HCT116 (cell line): ENCODE results near the gene STX12. TPM values are rescaled to one million over a fixed set of nuclear protein-coding genes. Genes with fewer than 3 reads are reported as not detected.
A peak's percentile ranks its signal among the peaks of the same experiment; 100 is the strongest.
"Not testable (repeated sequence)": the region's sequence is repeated elsewhere in the genome, so short reads cannot be mapped to it uniquely, and the experiment has no call there.

ENCODE experiments used
- ATAC-seq: fragments of 200-7000 bp; cut with Tn5 transposase; 2 replicates; pipeline ENCODE4 v1.9.1; 2020; ENCODE audit warnings: mild to moderate bottlenecking, moderate library complexity
- BruUV-seq: library from RNA; stranded (reverse); fragments of 400-500 nt; replicated peaks from 2 replicates; lab custom pipeline; 2021; lab: Mats Ljungman, UMichigan
- CTCF ChIA-PET: fragments of 300-600 bp; sonication (Branson Sonifier 250); formaldehyde crosslinking; loops from one replicate; lab custom pipeline; 2021; ENCODE audit warnings: antibody characterized with exemption; lab: Charles Lee
- POLR2A ChIA-PET: fragments of 300-600, 350-600 bp; sonication (Branson Sonifier 250); formaldehyde crosslinking; loops from one replicate; lab custom pipeline; 2021; ENCODE audit warnings: antibody characterized with exemption; lab: Charles Lee
- RAD21 ChIA-PET, 2 experiments: fragments of 300-600 bp; sonication (Branson Sonifier 250); formaldehyde crosslinking; loops; one replicate each; lab custom pipeline; 2023; ENCODE audit warnings: low total read pairs in 2 of 2; ENCODE audit not compliant: uncharacterized antibody in 2 of 2, unreplicated experiment in 2 of 2, low non-redundant PET in 1 of 2; lab: Charles Lee
- DNase-seq: peaks from one replicate; pipeline ENCODE4 v3.0.0-alpha.2; 2010; ENCODE audit warnings: low read depth, low spot score
- H2AFZ ChIP-seq: fragments of 200-600 bp; shearing (Covaris generic), sonication (generic); 2 replicates; pipeline ENCODE4 v1.6.1; 2017; ENCODE audit warnings: low read depth, mixed run types, mixed read lengths, antibody characterized with exemption, low read length; ENCODE audit not compliant: poor library complexity, severe bottlenecking
- H3K27ac ChIP-seq: 2 replicates; pipeline ENCODE4 v1.5.1; 2012; ENCODE audit warnings: low read depth, low read length
- H3K27me3 ChIP-seq: fragments of 200-600 bp; sonication (generic); 2 replicates; pipeline ENCODE4 v1.6.1; 2016; ENCODE audit warnings: mixed run types, low read length, mixed read lengths; ENCODE audit not compliant: insufficient read depth
- H3K36me3 ChIP-seq, 2 experiments: fragments of 200-500 bp in 1 of 2; fragments of 200-600 bp in 1 of 2; sonication (Bioruptor generic) in 1 of 2; sonication (generic) in 1 of 2; 2 replicates each; pipeline versions ENCODE4 v1.5.1 to v1.6.1; 2014 to 2016; ENCODE audit warnings: low read length in 2 of 2, inconsistent platforms in 1 of 2, mixed read lengths in 1 of 2, mixed run types in 1 of 2; ENCODE audit not compliant: insufficient read depth in 2 of 2, control insufficient read depth in 1 of 2
- H3K4me1 ChIP-seq, 2 experiments: fragments of 200-600 bp in 1 of 2; sonication (generic) in 1 of 2; 2 replicates each; pipeline versions ENCODE4 v1.5.1 to v1.6.1; 2012 to 2017; ENCODE audit warnings: low read length in 2 of 2, inconsistent platforms in 1 of 2, mild to moderate bottlenecking in 1 of 2, mixed read lengths in 1 of 2, mixed run types in 1 of 2, moderate library complexity in 1 of 2; ENCODE audit not compliant: insufficient read depth in 2 of 2, control insufficient read depth in 1 of 2
- H3K4me2 ChIP-seq: fragments of 200-600 bp; sonication (generic); 2 replicates; pipeline ENCODE4 v1.6.1; 2017; ENCODE audit warnings: mixed run types, low read length, mixed read lengths
- H3K4me3 ChIP-seq, 2 experiments: fragments of 200-600 bp in 1 of 2; sonication (generic) in 1 of 2; replicated peaks in 1 of 2; 2 replicates each; pipeline ENCODE4 v1.5.1; 2011 to 2016; ENCODE audit warnings: low read length in 2 of 2, control low read depth in 1 of 2, low read depth in 1 of 2, mild to moderate bottlenecking in 1 of 2, mixed read lengths in 1 of 2, mixed run types in 1 of 2
- H3K79me2 ChIP-seq: fragments of 200-600 bp; sonication (generic); 2 replicates; pipeline ENCODE4 v1.6.1; 2017; ENCODE audit warnings: mild to moderate bottlenecking, mixed run types, low read length, moderate library complexity, mixed read lengths; ENCODE audit not compliant: insufficient read depth
- H3K9ac ChIP-seq: fragments of 200-600 bp; sonication (generic); 2 replicates; pipeline ENCODE4 v1.6.1; 2016; ENCODE audit warnings: low read length, mixed read lengths
- H3K9me2 ChIP-seq: fragments of 200-600 bp; sonication (generic), shearing (Covaris generic); 2 replicates; pipeline ENCODE4 v1.6.1; 2017; ENCODE audit warnings: mixed run types, mild to moderate bottlenecking, moderate library complexity; ENCODE audit not compliant: insufficient read depth
- H3K9me3 ChIP-seq, 2 experiments: fragments of 200-500 bp in 1 of 2; fragments of 200-600 bp in 1 of 2; sonication (Bioruptor generic) in 1 of 2; sonication (generic) in 1 of 2; 2 replicates each; pipeline ENCODE4 v1.6.1; 2014 to 2017; ENCODE audit warnings: low read length in 2 of 2, mixed read lengths in 2 of 2, inconsistent platforms in 1 of 2, low read depth in 1 of 2, mild to moderate bottlenecking in 1 of 2, mixed run types in 1 of 2, moderate library complexity in 1 of 2; ENCODE audit not compliant: control insufficient read depth in 1 of 2, insufficient read depth in 1 of 2
- H4K20me1 ChIP-seq: fragments of 200-600 bp; sonication (generic), shearing (Covaris generic); 2 replicates; pipeline ENCODE4 v1.6.1; 2017; ENCODE audit warnings: mixed run types, mild to moderate bottlenecking, moderate library complexity; ENCODE audit not compliant: insufficient read depth
- EZH2 ChIP-seq: fragments of 200-600 bp; sonication (generic); IDR thresholded peaks from 2 replicates; pipeline ENCODE4 v1.6.1; 2017; ENCODE audit warnings: antibody characterized with exemption, mixed run types
- EZH2phosphoT487 ChIP-seq: fragments of 200-600 bp; IDR thresholded peaks from 2 replicates; pipeline ENCODE4 v1.6.1; 2018; ENCODE audit warnings: antibody characterized with exemption, borderline replicate concordance
- FOSL1 ChIP-seq: IDR thresholded peaks from 2 replicates; pipeline ENCODE4 v1.6.1; 2012; ENCODE audit warnings: low read depth
- JUND ChIP-seq: IDR thresholded peaks from 2 replicates; pipeline ENCODE4 v1.6.1; 2012
- POLR2A ChIP-seq: IDR thresholded peaks from 2 replicates; pipeline ENCODE4 v1.7.0; 2011; ENCODE audit warnings: borderline replicate concordance; ENCODE audit not compliant: insufficient read depth, insufficient read length; ENCODE audit errors: extremely low read depth
- YY1 ChIP-seq: IDR thresholded peaks from 2 replicates; pipeline ENCODE4 v1.6.1; 2011; ENCODE audit warnings: low read length, low read depth, moderate library complexity, mild to moderate bottlenecking; ENCODE audit not compliant: insufficient replicate concordance; ENCODE audit errors: extremely low read depth
- ZFX ChIP-seq: fragments of 450-650 bp; IDR thresholded peaks from 2 replicates; pipeline ENCODE4 v1.6.1; 2017
- intact Hi-C: fragments of 100-400 bp; cut with micrococcal nuclease; formaldehyde crosslinking; loops from 2 replicates; pipeline ENCODE4 v1.10.0; 2022
- total RNA-seq: library from RNA; stranded (reverse); gene quantifications from one replicate; pipeline ENCODE4 v1.2.1, GENCODE V29; 2021; ENCODE audit not compliant: unreplicated experiment
- TF ChIP-seq, protein P1 (sequence below): IDR thresholded peaks from 2 replicates; pipeline ENCODE4 v1.6.1; 2012
- TF ChIP-seq, protein P2 (sequence below): IDR thresholded peaks from 2 replicates; pipeline ENCODE4 v1.6.1; 2012; ENCODE audit warnings: low read depth

The STX12 gene
- total RNA-seq, 1 experiment from 2014 or later = 27.6 TPM

DNA sequence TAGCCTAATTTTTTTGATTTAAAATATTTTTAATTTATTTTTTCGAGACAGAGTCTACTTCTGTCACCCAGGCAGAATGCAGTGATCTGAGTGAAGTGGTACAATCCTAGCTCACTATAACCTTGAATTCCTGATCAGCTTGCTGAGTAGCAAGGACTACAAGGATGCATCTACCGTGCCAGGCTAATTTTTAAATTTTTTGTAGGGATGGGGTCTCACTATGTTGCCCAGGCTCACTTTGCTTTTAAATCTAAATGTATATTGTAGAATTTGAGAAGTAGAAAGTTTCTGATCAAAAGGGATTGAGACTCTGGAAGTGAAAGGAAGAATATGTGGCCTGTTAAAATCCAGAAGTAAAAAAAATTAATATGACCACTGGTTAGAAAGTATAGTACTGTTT lies 1.6 kb downstream of the STX12 start:
- Histone ChIP-seq H3K36me3 (no peaks in the 10 kb centered on the region), H3K4me2 (peak overlapping the region; percentile 84; the same call in 1 of the 2 replicates), H3K27me3 (no peaks in the 10 kb centered on the region), H3K4me3 (no peak overlapping the region), H3K27ac (no peak overlapping the region), H3K4me1 (peaks cover 6 to 26% of the 10 kb centered on the region in 2 experiments), H4K20me1 (no peaks in the 10 kb centered on the region), H3K9me2 (no peaks in the 10 kb centered on the region), H2AFZ (no peak overlapping the region), H3K79me2 (peaks cover 33% of the 10 kb centered on the region)
- BruUV-seq = no TSS peak
- DNase-seq (no peak), ATAC-seq (no peak)
- ChIA-PET RAD21 (no interaction called here), POLR2A (interaction anchor here (2.8 kb wide), 1 partner anchor 11 kb away, joined by 10 read pairs; no protein-coding TSS in a partner anchor)
- TF ChIP-seq YY1 (no peak), FOSL1 (no peak), EZH2 (no peak), POLR2A (no peak), ZFX (no peak), JUND (no peak), EZH2phosphoT487 (no peak)
- TF ChIP-seq, protein P1, sequence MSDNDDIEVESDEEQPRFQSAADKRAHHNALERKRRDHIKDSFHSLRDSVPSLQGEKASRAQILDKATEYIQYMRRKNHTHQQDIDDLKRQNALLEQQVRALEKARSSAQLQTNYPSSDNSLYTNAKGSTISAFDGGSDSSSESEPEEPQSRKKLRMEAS = no peak
- TF ChIP-seq, protein P2, sequence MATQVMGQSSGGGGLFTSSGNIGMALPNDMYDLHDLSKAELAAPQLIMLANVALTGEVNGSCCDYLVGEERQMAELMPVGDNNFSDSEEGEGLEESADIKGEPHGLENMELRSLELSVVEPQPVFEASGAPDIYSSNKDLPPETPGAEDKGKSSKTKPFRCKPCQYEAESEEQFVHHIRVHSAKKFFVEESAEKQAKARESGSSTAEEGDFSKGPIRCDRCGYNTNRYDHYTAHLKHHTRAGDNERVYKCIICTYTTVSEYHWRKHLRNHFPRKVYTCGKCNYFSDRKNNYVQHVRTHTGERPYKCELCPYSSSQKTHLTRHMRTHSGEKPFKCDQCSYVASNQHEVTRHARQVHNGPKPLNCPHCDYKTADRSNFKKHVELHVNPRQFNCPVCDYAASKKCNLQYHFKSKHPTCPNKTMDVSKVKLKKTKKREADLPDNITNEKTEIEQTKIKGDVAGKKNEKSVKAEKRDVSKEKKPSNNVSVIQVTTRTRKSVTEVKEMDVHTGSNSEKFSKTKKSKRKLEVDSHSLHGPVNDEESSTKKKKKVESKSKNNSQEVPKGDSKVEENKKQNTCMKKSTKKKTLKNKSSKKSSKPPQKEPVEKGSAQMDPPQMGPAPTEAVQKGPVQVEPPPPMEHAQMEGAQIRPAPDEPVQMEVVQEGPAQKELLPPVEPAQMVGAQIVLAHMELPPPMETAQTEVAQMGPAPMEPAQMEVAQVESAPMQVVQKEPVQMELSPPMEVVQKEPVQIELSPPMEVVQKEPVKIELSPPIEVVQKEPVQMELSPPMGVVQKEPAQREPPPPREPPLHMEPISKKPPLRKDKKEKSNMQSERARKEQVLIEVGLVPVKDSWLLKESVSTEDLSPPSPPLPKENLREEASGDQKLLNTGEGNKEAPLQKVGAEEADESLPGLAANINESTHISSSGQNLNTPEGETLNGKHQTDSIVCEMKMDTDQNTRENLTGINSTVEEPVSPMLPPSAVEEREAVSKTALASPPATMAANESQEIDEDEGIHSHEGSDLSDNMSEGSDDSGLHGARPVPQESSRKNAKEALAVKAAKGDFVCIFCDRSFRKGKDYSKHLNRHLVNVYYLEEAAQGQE = no peak
- TF ChIP-seq, all 23 proteins: peak for 0
- intact Hi-C loops = no loop called here
- CTCF ChIA-PET = no interaction called here
- no peaks in the 10 kb centered on the region for H3K9me3 ChIP-seq
- no peak overlapping the region for H3K9ac ChIP-seq

DNA sequence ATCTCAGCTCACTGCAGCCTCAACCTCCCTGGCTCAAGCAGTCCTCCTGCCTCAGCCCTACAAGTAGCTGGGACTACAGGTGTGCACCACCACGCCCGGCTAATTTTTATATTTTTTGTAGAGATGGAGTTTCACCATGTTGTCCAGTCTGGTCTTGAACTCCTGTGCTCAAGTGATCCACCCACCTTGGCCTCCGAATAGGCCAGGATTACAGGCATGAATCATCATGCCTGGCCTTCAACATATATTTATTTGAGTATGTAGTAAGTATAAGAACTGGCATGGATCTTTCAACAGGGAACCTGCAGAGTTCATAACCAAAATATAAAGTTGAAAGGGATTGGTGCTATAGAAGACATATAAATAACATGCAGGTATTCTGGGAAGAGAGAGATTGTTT lies 2.3 kb downstream of the STX12 start:
- DNase-seq, H4K20me1 ChIP-seq, H3K27ac ChIP-seq, RAD21 ChIA-PET, ATAC-seq, H3K9me3 ChIP-seq, H3K4me3 ChIP-seq, H3K36me3 ChIP-seq, H3K27me3 ChIP-seq, BruUV-seq, CTCF ChIA-PET, H3K9me2 ChIP-seq, intact Hi-C loops, H2AFZ ChIP-seq, H3K9ac ChIP-seq, H3K4me2 ChIP-seq, POLR2A ChIA-PET: not testable (repeated sequence)
- Histone ChIP-seq H3K4me1 (peaks cover 10 to 33% of the 10 kb centered on the region in 2 experiments), H3K79me2 (peaks cover 36% of the 10 kb centered on the region)

DNA sequence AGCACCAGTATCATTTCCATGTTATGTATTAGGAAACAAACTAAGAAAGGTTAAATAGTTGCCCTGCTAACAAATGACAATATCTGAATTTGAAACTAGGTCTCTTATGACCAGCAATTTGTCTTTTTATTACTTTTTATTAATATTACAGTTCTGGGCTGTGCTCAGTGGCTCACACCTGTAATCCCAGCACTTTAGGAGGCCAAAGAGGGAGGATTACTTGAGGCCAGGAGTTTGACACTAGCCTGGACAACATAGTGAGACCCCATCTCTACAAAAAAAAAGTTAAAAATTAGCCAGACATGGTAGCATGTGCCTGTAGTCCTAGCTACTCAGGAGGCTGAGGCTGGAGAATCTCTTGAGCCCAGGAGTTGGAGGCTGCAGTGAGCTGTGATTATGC lies 3.3 kb downstream of the STX12 start:
- H3K27ac ChIP-seq, CTCF ChIA-PET, H3K27me3 ChIP-seq, DNase-seq, ATAC-seq, H3K36me3 ChIP-seq, H3K9ac ChIP-seq, H3K4me2 ChIP-seq, intact Hi-C loops, BruUV-seq, H2AFZ ChIP-seq, H4K20me1 ChIP-seq, H3K4me3 ChIP-seq, H3K9me2 ChIP-seq, H3K9me3 ChIP-seq: not testable (repeated sequence)
- POLR2A ChIA-PET = interaction anchor here (0.7 kb wide), 1 partner anchor 11 kb away, joined by 3 read pairs; no protein-coding TSS in a partner anchor
- H3K4me1 ChIP-seq = peaks cover 10 to 33% of the 10 kb centered on the region in 2 experiments
- H3K79me2 ChIP-seq = peaks cover 36% of the 10 kb centered on the region
- RAD21 ChIA-PET = interaction anchor here in 1 of 2 experiments (0.6 kb wide), 1 partner anchor 59 kb away, joined by 3 read pairs; no protein-coding TSS in a partner anchor
